Stimulated activated CD4-positive, alpha-beta T cell treated with anti-CD3 and anti-CD28 coated beads, Interleukin-1b, Interleukin-23, amount 100 ng/mL, for 1 hour (primary cell): Measurements from ENCODE around the gene KRT86.
"Not testable (repeated sequence)": the region's sequence is repeated elsewhere in the genome, so short reads cannot be mapped to it uniquely, and the experiment has no call there.

Experiments used
- DNase-seq, 2 donors: peaks; one replicate each; pipeline ENCODE4 v3.0.0-alpha.2; 2020; ENCODE audit warnings: low read depth in 2 of 2

Gene KRT86

DNA sequence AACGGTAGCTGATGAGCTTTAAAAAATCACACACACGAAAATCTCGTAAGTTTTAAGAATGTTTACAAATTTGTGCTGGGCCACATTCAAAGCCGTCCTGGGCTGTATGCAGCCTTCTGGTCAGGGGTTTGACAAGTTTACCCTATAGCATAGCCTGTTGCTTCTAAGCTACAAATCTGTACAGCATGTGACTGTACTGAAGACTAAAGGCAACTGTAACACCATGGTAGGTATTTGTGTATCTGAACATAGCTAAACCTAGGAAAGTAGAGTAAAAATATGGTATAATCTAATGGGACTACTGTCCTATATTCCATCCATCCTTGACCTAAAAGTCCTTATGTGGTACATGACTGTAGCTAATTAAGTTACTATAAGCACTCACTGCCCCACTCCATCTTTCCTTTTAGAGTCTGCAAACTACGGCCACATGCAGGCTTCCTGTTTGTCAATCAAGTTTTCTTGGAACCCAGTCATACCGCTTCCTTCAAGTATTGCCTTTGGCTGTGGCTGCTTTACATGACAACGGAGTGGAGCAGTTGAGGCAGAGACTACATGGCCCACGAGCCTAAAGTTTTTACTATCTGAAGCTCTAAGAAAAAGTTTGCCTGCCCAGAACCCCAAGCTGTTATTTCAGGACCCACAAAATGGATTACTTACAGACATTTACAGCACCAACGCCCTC, 22.9 kb upstream of the KRT86 start:
- no peak for DNase-seq

DNA sequence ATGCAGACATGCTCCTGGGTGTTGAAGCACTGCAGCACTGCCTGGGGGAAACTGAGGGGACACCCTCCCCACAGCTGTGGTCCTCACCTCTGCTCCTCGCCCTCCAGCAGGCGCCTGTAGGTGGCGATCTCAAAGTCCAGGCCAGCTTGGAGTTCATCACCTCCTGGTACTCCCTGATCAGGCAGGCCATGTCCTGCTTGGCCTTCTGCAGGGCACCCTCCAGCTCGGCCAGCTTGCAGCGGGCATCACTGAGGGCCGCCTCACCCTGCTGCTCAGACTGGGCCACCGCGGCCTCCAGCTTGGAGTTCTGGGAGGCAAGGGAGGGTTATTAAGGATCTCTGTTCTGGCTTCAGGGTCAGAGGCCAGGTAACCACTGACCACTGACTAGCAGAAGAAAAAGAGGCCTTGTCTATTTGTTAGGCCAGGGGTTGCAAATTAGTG, 22.2 kb upstream of the KRT86 start:
- not testable (repeated sequence) for DNase-seq

GRCh38 chr12:52252728-52253343, 21.6 kb upstream of the KRT86 start:
- no peak for DNase-seq

GRCh38 chr12:52253391-52254179, 20.9 kb upstream of the KRT86 start:
- no peak for DNase-seq

DNA sequence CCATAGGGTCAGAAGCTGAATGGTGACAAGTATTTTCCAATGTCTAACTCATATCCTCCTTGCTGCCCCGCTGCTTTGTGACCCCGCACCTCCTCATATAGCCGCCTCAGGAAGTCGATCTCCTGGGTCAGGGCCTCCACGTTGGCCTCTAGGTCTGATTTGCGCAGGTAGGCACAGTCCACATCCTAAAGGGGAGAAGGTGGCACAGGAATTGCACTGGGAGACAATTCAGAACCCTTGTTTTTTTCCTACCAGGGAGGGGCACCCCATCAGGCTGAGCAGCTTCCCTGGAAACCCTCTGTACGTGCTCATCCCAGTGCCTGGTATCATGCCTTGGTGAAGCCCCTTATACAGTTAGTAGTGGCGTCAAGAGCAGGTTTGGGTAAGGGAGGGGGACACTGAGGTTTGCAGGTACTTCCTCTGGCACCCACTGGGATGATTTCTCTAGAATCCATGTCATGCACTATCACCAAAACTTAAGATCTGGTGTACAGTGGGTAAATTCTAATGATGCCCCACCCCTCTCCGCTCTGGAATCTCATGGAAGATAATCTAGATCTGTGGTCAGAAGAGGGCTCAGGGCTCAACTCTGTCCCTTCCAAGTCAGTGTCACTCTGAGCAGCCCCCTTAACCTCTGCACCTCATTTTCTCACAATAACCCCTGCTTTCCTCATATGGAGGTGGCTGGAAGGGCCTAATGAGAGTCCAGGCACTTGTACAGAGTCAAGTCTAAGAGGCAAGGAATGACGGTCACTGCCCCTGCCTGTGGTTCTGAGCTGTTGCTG, 20.1 kb upstream of the KRT86 start:
- no peak for DNase-seq

DNA sequence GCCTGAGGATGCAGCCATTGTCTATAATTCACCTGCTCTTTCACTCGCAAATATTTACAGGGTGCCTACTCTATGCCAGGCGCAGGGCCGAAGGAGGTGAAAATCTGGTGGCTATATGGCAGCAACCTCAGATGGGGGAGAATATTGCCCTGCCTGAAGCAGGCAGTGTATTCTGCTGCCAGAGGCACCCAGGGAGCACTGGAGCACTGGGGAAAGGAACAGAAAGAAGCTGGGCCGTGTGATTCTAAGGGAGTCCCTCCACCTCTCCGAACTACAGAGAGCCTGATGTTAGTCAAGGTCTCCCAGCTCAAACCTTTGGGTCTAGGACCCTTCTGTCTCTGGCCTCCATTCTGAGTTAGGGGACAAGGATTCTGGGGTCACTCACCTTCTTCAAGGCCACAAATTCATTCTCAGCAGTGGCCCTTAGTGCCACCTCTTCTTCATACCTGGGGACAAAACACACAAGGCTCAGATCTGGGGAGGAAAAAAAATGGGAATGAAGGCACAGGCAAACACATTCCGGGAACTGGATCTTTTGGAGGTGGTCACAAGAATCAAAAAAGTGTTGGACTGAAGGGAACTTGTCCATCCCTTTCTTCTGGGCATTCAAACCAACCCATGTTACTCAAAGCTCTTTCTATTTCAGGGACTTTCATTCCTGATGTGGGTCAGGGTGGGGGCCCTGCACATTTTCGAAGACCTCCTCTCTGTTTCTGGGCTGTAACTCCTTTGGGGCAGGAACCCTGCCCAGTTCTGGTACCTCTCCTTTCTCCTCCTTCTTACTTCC, 19.3 kb upstream of the KRT86 start:
- no peak for DNase-seq

- no peak for DNase-seq
These were observed 18.4 kb upstream of the KRT86 start for GRCh38 chr12:52255926-52256583.

- DNase-seq, result no peak
These were observed 17.9 kb upstream of the KRT86 start for GRCh38 chr12:52256584-52256935.

DNA sequence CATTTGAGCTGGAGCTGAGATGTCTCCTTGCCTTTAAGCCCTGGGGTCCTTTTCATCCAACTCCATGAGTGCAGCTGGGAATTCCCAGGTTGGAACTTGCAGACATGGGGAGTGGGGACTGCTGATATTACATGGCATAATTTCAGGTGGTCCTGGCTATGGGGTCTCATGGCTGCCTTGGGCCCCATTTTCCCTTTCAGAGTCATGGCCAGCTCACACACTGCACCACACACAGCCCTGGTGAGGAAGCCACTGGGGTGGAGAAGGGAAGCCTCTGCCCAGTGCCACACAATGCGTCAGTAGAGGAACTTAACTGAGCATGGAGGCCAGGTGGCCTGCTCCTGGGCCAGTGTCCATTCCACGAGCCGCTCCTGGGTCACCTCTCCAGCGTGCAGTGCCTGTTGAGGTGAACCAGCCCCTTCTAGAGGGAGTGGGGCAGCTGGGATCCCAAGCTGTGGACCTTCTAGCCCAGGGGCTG, 17.3 kb upstream of the KRT86 start:
- DNase-seq, result no peak

DNA sequence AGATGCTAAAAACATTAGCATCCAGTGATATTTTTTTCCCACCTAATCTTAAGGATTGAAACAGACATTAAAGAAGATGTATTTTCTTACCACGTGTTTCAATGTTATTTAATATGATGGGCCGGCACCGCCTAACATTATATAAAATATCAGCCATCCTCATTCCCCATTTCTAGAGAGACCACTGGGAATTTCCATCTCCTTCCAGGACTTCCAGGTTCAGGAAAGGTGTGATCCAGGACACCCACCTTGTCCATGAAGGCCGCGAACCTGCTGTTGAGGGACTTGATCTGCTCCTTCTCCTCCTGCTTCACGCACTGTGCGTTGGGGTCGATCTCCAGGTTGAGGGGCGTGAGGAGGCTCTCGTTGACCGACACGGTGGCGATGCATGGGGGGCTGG, 16.5 kb upstream of the KRT86 start:
- not testable (repeated sequence) for DNase-seq

GRCh38 chr12:52258335-52258901, 16.0 kb upstream of the KRT86 start:
- no peak for DNase-seq

DNA sequence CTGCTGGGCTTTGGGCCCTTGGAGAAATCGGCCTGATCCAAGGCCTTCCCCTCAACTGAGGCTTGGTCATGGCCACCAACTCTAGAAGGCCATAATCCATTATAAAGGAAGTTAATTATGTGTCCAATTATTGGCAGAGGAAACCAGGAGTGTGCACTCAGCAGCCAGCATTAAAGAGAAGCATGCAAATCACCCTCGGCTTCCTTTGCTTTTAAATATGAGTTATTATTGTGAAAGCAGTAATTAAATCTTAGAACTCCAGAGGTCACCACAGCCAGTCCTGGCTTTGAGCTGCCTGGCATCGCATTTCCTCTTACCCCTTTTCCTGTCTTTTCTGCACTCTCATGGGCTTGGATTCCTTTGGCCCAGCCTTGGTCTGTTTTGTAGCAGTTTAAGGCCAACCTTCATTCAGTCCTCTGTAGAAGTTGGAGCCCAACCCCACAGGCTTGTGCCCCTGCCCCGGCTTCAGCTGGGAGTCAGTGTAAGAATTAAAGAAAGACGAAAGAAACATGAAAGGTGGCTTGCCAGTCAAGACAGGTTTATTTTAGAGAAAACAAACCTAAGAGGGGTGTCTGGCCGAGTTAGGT, 14.7 kb upstream of the KRT86 start:
- no peak for DNase-seq

DNA sequence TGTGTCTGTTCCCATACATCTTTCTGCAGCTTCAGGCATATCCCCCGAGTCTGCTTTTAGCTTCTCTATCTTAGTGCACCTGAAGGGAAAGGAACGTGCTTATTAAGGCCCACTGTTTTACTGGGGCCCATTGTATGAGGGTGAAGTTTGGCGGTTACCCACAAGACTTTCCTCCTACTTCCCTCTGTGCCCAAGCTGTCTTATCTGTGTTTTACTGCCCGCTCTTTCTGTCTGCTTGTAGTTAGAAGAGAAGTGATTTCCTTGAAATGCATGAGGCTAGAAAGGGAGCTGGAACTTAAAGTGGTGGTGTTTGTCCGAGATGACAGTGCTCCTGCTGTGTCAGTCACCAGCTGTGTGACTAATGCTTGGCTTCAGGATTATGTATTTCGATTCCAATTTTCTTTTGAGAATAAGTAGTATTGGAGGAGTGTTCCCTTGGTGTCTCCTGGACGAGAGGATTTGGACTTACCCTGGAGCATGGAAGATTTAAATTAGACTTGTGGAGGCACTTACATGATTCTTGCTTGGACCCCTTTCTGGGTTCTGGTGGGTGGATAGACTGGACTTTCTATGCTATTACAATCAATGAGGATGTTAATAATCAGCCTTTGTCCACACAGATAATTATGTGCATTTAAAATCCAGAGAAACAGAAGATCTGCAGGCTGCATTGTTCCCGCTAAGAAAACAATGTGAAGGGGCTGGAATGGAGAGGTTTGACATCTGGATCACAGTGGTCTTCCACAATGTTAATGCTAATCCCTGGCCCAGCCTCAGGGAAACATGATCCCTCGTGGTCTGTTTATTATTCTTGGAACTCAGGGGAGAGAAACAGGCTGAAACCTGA, 13.9 kb upstream of the KRT86 start:
- DNase-seq, result no peak

DNA sequence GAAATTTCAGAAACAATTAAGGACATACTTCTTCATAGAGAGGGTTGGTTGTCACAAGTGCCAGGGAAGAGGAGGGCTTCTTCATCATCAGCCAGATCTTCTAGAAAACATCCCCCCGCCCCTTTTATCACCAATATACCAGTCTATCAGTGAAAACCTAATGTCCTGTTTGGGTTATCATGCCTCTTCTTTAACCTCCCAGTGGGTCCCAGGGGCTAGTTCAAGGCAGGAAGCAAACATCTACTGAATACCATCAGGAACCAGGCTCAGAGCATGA, 13.3 kb upstream of the KRT86 start:
- no peak for DNase-seq

GRCh38 chr12:52262286-52262685, 12.2 kb upstream of the KRT86 start:
- DNase-seq, result no peak

DNA sequence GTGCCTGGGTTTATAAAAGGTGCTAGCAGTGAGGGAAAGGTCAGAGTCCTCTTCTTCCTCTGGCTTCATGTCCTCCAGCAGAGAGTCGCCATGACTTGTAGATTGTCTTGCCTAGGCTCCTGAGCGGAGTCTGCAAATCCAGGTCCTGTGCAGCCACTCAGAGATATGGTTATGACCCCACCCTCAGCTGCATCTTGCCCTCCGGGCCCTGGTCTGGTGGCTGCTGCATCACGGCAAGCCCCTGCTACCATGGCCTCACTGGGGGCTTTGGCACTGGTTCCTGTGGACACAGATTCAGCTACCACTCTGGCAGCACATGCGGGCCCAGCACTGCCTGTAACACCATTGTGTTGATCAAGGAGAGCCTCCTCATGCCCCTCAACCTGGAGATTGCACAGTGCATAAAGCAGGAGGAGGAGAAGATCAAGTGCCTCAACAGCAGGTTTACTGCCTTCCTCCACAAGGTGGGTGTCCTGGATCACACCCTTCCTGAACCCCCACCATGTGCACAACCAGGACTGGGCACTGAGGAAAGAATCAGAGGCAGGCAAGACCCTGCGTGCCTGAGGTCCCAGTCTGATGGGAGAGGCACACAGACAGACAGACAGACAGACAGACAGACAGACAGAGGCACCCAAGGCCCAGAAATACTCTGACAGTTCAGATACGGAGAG, 10.5 kb upstream of the KRT86 start:
- DNase-seq, result no peak

GRCh38 chr12:52264435-52264825, 10.0 kb upstream of the KRT86 start:
- DNase-seq, result no peak

DNA sequence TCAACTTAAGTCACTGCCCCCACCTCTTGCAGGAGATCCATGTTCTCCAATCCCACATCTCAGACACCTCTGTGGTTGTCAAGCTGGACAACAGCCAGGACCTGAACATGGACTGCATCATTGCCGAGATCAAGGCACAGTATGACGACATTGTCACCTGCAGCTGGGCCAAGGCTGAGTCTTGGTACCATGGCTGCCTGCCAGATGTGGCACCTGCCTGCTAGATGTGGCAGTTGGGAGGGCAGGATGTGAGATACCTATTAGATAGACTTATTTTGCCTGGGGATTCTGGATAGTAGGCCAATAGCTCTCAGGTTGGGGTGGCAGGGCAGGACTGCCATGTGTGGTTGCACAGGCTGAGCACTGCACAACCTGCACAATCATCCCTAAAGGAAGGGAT, 7.9 kb upstream of the KRT86 start:
- DNase-seq, result no peak

GRCh38 chr12:52267266-52267665, 7.2 kb upstream of the KRT86 start:
- no peak for DNase-seq
